GM23338 (cell line): Measurements from ENCODE around the gene HSCB. TPM values are rescaled to one million over a fixed set of nuclear protein-coding genes. Genes with fewer than 3 reads are reported as not detected.

Experiments used
- ATAC-seq: fragments of 200-7000 bp; cut with Tn5 transposase; 3 replicates; pipeline ENCODE4 v1.9.1; 2020
- DNase-seq: peaks from one replicate; pipeline ENCODE4 v3.0.0-alpha.2; 2015; ENCODE audit warnings: low spot score
- H2AFZ ChIP-seq: fragments of 200-600 bp; sonication (generic); 2 replicates; pipeline ENCODE4 v1.8.0; 2016; ENCODE audit warnings: antibody characterized with exemption, mild to moderate bottlenecking, moderate library complexity
- H3F3A ChIP-seq: fragments of 200-600 bp; sonication (generic); replicated peaks from 2 replicates; pipeline ENCODE4 v1.8.0; 2017; ENCODE audit warnings: antibody characterized with exemption, mixed run types, low read depth
- H3K27ac ChIP-seq: fragments of 200-600 bp; sonication (generic); 2 replicates; pipeline ENCODE4 v1.6.1; 2016; ENCODE audit warnings: low read depth
- H3K27me3 ChIP-seq: fragments of 200-600 bp; sonication (generic); 2 replicates; pipeline ENCODE4 v1.8.0; 2016; ENCODE audit warnings: mild to moderate bottlenecking, mixed run types, moderate library complexity; ENCODE audit not compliant: insufficient read depth
- H3K36me3 ChIP-seq: fragments of 200-600 bp; sonication (generic); 2 replicates; pipeline ENCODE4 v1.8.0; 2016; ENCODE audit warnings: mild to moderate bottlenecking; ENCODE audit not compliant: insufficient read depth
- H3K4me1 ChIP-seq: fragments of 200-600 bp; sonication (generic); 2 replicates; pipeline ENCODE4 v1.8.0; 2016; ENCODE audit warnings: mild to moderate bottlenecking, moderate library complexity; ENCODE audit not compliant: insufficient read depth
- H3K4me2 ChIP-seq: fragments of 200-600 bp; sonication (generic); 2 replicates; pipeline ENCODE4 v1.7.1; 2017; ENCODE audit warnings: mixed run types
- H3K4me3 ChIP-seq: fragments of 200-600 bp; sonication (generic); 2 replicates; pipeline ENCODE4 v1.6.1; 2016; ENCODE audit warnings: mixed run types
- H3K79me2 ChIP-seq: fragments of 200-600 bp; sonication (generic); replicated peaks from 2 replicates; pipeline ENCODE4 v1.8.0; 2017; ENCODE audit warnings: mild to moderate bottlenecking; ENCODE audit not compliant: insufficient read depth
- H3K9me2 ChIP-seq: fragments of 200-600 bp; sonication (generic); 2 replicates; pipeline ENCODE4 v1.8.0; 2017; ENCODE audit not compliant: insufficient read depth
- H4K20me1 ChIP-seq: fragments of 200-600 bp; sonication (generic); replicated peaks from 2 replicates; pipeline ENCODE4 v1.8.0; 2017; ENCODE audit warnings: mild to moderate bottlenecking; ENCODE audit not compliant: insufficient read depth
- H3K27ac Mint-ChIP-seq: 2 replicates; pipeline ENCODE4 v1.8.0; 2020; ENCODE audit warnings: inconsistent platforms, mild to moderate bottlenecking, moderate library complexity, mixed read lengths
- H3K27me3 Mint-ChIP-seq: 3 replicates; pipeline ENCODE4 v1.8.0; 2022; ENCODE audit warnings: low read depth, mild to moderate bottlenecking, moderate library complexity, mixed read lengths, inconsistent platforms; ENCODE audit not compliant: insufficient read depth, poor library complexity
- H3K36me3 Mint-ChIP-seq: 3 replicates; pipeline ENCODE4 v1.8.0; 2021; ENCODE audit warnings: low read depth, mild to moderate bottlenecking, inconsistent platforms, moderate library complexity, mixed read lengths
- H3K4me1 Mint-ChIP-seq: 3 replicates; pipeline ENCODE4 v1.8.0; 2020; ENCODE audit warnings: mild to moderate bottlenecking, inconsistent platforms, mixed read lengths
- H3K4me3 Mint-ChIP-seq: 3 replicates; pipeline ENCODE4 v1.8.0; 2021; ENCODE audit warnings: moderate library complexity, mild to moderate bottlenecking, inconsistent platforms, mixed read lengths
- H3K9me3 Mint-ChIP-seq: 3 replicates; pipeline ENCODE4 v1.8.0; 2020; ENCODE audit warnings: moderate library complexity, mild to moderate bottlenecking, inconsistent platforms, mixed read lengths
- EZH2 ChIP-seq: fragments of 200-600 bp; sonication (generic); IDR thresholded peaks from one replicate; pipeline ENCODE4 v1.8.0; 2017; ENCODE audit warnings: antibody characterized with exemption, mild to moderate bottlenecking, low read depth; ENCODE audit not compliant: unreplicated experiment
- EZH2phosphoT487 ChIP-seq: fragments of 200-600 bp; sonication (generic); IDR thresholded peaks from one replicate; pipeline ENCODE4 v1.8.1; 2018; ENCODE audit warnings: antibody characterized with exemption; ENCODE audit not compliant: unreplicated experiment
- POLR2AphosphoS5 ChIP-seq: IDR thresholded peaks from 2 replicates; pipeline ENCODE4 v1.6.1; 2016; ENCODE audit warnings: antibody characterized with exemption, low read depth
- REST ChIP-seq: IDR thresholded peaks from one replicate; pipeline ENCODE4 v1.6.1; 2018; ENCODE audit warnings: antibody characterized with exemption; ENCODE audit not compliant: unreplicated experiment
- ZNF114 ChIP-seq: fragments of 250-450 bp; sonication (Bioruptor Pico); IDR thresholded peaks from 2 replicates; pipeline ENCODE4 v1.5.0; 2020; ENCODE audit warnings: mild to moderate bottlenecking, moderate library complexity
- ZNF331 ChIP-seq: fragments of 250-450 bp; sonication (Bioruptor Pico); IDR thresholded peaks from 2 replicates; pipeline ENCODE4 v1.5.0; 2020; ENCODE audit warnings: low read depth, mild to moderate bottlenecking, moderate library complexity
- polyA plus RNA-seq: library from polyadenylated mRNA; unstranded; fragments of >200 nt; fragmentation: Nextera tagmentation; extraction: Ambion mirVana; gene quantifications from 2 replicates; pipeline ENCODE4 v1.2.1, GENCODE V29; 2016
- total RNA-seq: library from RNA; depleted of rRNA; stranded (reverse); fragments of >200 nt; shearing (Covaris generic); gene quantifications from 2 replicates; pipeline ENCODE4 v1.2.3, GENCODE V29; 2014

The HSCB gene
- total and polyA plus RNA-seq, 2 experiments from 2014 or later, result 18.6 to 30.9 TPM

GRCh38 chr22:28711820-28712777 lies 29.7 kb upstream of the HSCB start:
- H3F3A ChIP-seq, result no peaks in the 10 kb centered on the region
- H3K27ac ChIP-seq, result no peak overlapping the region
- H4K20me1 ChIP-seq, result peaks cover 3% of the 10 kb centered on the region; the same call in 1 of the 2 replicates
- Mint-ChIP-seq H3K27ac (peak overlapping the region; percentile 23; the same call in 1 of the 2 replicates), H3K4me3 (no peak overlapping the region), H3K9me3 (no peaks in the 10 kb centered on the region), H3K27me3 (no peaks in the 10 kb centered on the region), H3K36me3 (peaks cover 69% of the 10 kb centered on the region), H3K4me1 (no peaks in the 10 kb centered on the region)
- no peaks in the 10 kb centered on the region for H3K9me2 ChIP-seq
- TF ChIP-seq EZH2phosphoT487, result no peak
- TF ChIP-seq EZH2, result no peak
- H3K4me1 ChIP-seq, result no peaks in the 10 kb centered on the region
- ATAC-seq (no peak), DNase-seq (no peak)
- H3K36me3 ChIP-seq, result peaks cover 21% of the 10 kb centered on the region
- H3K4me3 ChIP-seq, result no peak overlapping the region
- H3K4me2 ChIP-seq, result no peak overlapping the region
- H2AFZ ChIP-seq, result no peak overlapping the region
- H3K27me3 ChIP-seq, result no peaks in the 10 kb centered on the region
- no peaks in the 10 kb centered on the region for H3K79me2 ChIP-seq

- no peaks in the 10 kb centered on the region for H3K4me1 Mint-ChIP-seq
- Histone ChIP-seq H3K4me2 (no peak overlapping the region), H3K27me3 (no peaks in the 10 kb centered on the region), H2AFZ (no peak overlapping the region), H3K27ac (no peak overlapping the region), H3K4me3 (no peak overlapping the region), H3F3A (no peaks in the 10 kb centered on the region), H4K20me1 (peaks cover 3% of the 10 kb centered on the region; the same call in 1 of the 2 replicates), H3K9me2 (no peaks in the 10 kb centered on the region), H3K4me1 (no peaks in the 10 kb centered on the region), H3K36me3 (peaks cover 15% of the 10 kb centered on the region; the same call in 1 of the 2 replicates), H3K79me2 (no peaks in the 10 kb centered on the region)
- ATAC-seq (no peak), DNase-seq (no peak)
- no peaks in the 10 kb centered on the region for H3K27me3 Mint-ChIP-seq
- no peak overlapping the region for H3K27ac Mint-ChIP-seq
- peaks cover 66% of the 10 kb centered on the region for H3K36me3 Mint-ChIP-seq
- TF ChIP-seq ZNF114 (CRISPR knock-in tag), result no peak
- TF ChIP-seq REST, result no peak
- no peak for TF ChIP-seq POLR2AphosphoS5
- TF ChIP-seq ZNF331 (CRISPR knock-in tag), result no peak
- no peaks in the 10 kb centered on the region for H3K9me3 Mint-ChIP-seq
- no peak overlapping the region for H3K4me3 Mint-ChIP-seq
These were observed 27.7 kb upstream of the HSCB start for GRCh38 chr22:28714043-28714628.
